HepG2 (cell line): Measurements from ENCODE around the gene KBTBD2. TPM values are rescaled to one million over a fixed set of nuclear protein-coding genes. Genes with fewer than 3 reads are reported as not detected.

ENCODE experiments used
- ARNT2 ChIP-seq: sonication (generic); formaldehyde crosslinking; IDR thresholded peaks from 2 replicates; pipeline ENCODE4 v1.8.0; 2022; ENCODE audit warnings: mild to moderate bottlenecking, low read depth, missing genetic modification reagents, moderate library complexity
- CCAR2 ChIP-seq: fragments of 200-400 bp; formaldehyde crosslinking; optimal IDR thresholded peaks from 2 replicates; pipeline ENCODE3; 2018; ENCODE audit warnings: low read depth, mild to moderate bottlenecking, low read length, moderate library complexity
- CREM ChIP-seq, 2 experiments: sonication (generic) in 1 of 2; formaldehyde crosslinking in 1 of 2; IDR thresholded peaks; 2 replicates each; pipeline versions ENCODE4 v1.4.0 to v1.6.1; 2016 to 2020; ENCODE audit warnings: antibody characterized with exemption in 1 of 2, mild to moderate bottlenecking in 1 of 2, missing genetic modification reagents in 1 of 2
- HIC2 ChIP-seq: sonication (generic); formaldehyde crosslinking; IDR thresholded peaks from 2 replicates; pipeline ENCODE4 v1.9.0; 2022; ENCODE audit warnings: low read depth, missing genetic modification reagents
- MAZ ChIP-seq, 2 experiments: sonication (generic) in 1 of 2; formaldehyde crosslinking in 1 of 2; IDR thresholded peaks; 2 replicates each; pipeline versions ENCODE4 v1.5.0 to v1.6.1; 2012 to 2020; ENCODE audit warnings: low read depth in 2 of 2, mild to moderate bottlenecking in 2 of 2, borderline replicate concordance in 1 of 2, improper control_type of control experiment in 1 of 2, low read length in 1 of 2, missing genetic modification reagents in 1 of 2, moderate library complexity in 1 of 2
- NR3C1 ChIP-seq: sonication (generic); formaldehyde crosslinking; IDR thresholded peaks from 2 replicates; pipeline ENCODE4 v1.4.0; 2020; ENCODE audit warnings: missing genetic modification reagents
- RFXANK ChIP-seq: IDR thresholded peaks from 2 replicates; pipeline ENCODE4 v1.6.1; 2016
- TARDBP ChIP-seq: sonication (generic); formaldehyde crosslinking; IDR thresholded peaks from 2 replicates; pipeline ENCODE4 v1.8.0; 2022; ENCODE audit warnings: mild to moderate bottlenecking, missing genetic modification reagents
- TCF7 ChIP-seq: sonication (generic); IDR thresholded peaks from 2 replicates; pipeline ENCODE4 v1.6.1; 2016; ENCODE audit warnings: antibody characterized with exemption, low read depth
- ZFY ChIP-seq: sonication (generic); formaldehyde crosslinking; IDR thresholded peaks from 2 replicates; pipeline ENCODE4 v1.4.0; 2020; ENCODE audit warnings: missing genetic modification reagents
- ZNF101 ChIP-seq: sonication (generic); formaldehyde crosslinking; IDR thresholded peaks from 2 replicates; pipeline ENCODE4 v1.4.0; 2020; ENCODE audit warnings: mild to moderate bottlenecking, low read depth, missing genetic modification reagents, borderline replicate concordance
- ZNF224 ChIP-seq: sonication (generic); formaldehyde crosslinking; IDR thresholded peaks from 2 replicates; pipeline ENCODE4 v1.5.0; 2020; ENCODE audit warnings: mild to moderate bottlenecking, missing genetic modification reagents
- ZNF350 ChIP-seq: sonication (generic); formaldehyde crosslinking; IDR thresholded peaks from 2 replicates; pipeline ENCODE4 v1.4.0; 2020; ENCODE audit warnings: mild to moderate bottlenecking, low read depth, missing genetic modification reagents, borderline replicate concordance
- ZNF468 ChIP-seq: sonication (generic); formaldehyde crosslinking; IDR thresholded peaks from 2 replicates; pipeline ENCODE4 v1.8.0; 2022; ENCODE audit warnings: mild to moderate bottlenecking, moderate library complexity, missing genetic modification reagents
- ZNF558 ChIP-seq: sonication (generic); formaldehyde crosslinking; IDR thresholded peaks from 2 replicates; pipeline ENCODE4 v1.9.0; 2022; ENCODE audit warnings: mild to moderate bottlenecking, missing genetic modification reagents, borderline replicate concordance
- polyA plus RNA-seq, 8 experiments: library from polyadenylated mRNA; depleted of rRNA in 3 of 8; stranded (reverse) in 7 of 8; unstranded in 1 of 8; fragments of >200 nt; fragmentation: Illumina TruSeq in 4 of 8; extraction: Trizol in 4 of 8; gene quantifications; 2 replicates each; pipeline versions ENCODE4 v1.2.1 to v1.2.3, GENCODE V29; 2011 to 2016; ENCODE audit warnings: low read depth in 4 of 8, missing spikeins in 1 of 8, mixed read lengths in 1 of 8; ENCODE audit not compliant: insufficient read depth in 1 of 8
- total RNA-seq, 5 experiments: library from RNA; depleted of rRNA; stranded (reverse); fragments of >200 nt; fragmentation: Illumina TruSeq; extraction: Trizol; gene quantifications; 2 replicates each; pipeline ENCODE4 v1.2.3, GENCODE V29; 2016; ENCODE audit warnings: low read depth in 1 of 5
- TF ChIP-seq, protein P1 (sequence below): sonication (generic); formaldehyde crosslinking; conservative IDR thresholded peaks from 2 replicates; pipeline ENCODE4 v1.8.0; 2022; ENCODE audit warnings: mild to moderate bottlenecking, moderate library complexity, missing genetic modification reagents
- TF ChIP-seq, protein P2 (sequence below): sonication (generic); formaldehyde crosslinking; IDR thresholded peaks from 2 replicates; pipeline ENCODE4 v1.5.1; 2020; ENCODE audit warnings: mild to moderate bottlenecking, missing genetic modification reagents
- TF ChIP-seq, protein P3 (sequence below), 2 experiments: sonication (generic) in 1 of 2; formaldehyde crosslinking in 1 of 2; IDR thresholded peaks; 2 replicates each; pipeline versions ENCODE4 v1.5.1 to v1.6.1; 2011 to 2020; ENCODE audit warnings: borderline replicate concordance in 1 of 2, low read depth in 1 of 2, low read length in 1 of 2, mild to moderate bottlenecking in 1 of 2, missing genetic modification reagents in 1 of 2, moderate library complexity in 1 of 2

Gene KBTBD2
- total and polyA plus RNA-seq, 2 of the 13 experiments (the other 11 are each of a cell fraction or from before 2014, with no cell fraction given), result 24.0 to 25.2 TPM

DNA sequence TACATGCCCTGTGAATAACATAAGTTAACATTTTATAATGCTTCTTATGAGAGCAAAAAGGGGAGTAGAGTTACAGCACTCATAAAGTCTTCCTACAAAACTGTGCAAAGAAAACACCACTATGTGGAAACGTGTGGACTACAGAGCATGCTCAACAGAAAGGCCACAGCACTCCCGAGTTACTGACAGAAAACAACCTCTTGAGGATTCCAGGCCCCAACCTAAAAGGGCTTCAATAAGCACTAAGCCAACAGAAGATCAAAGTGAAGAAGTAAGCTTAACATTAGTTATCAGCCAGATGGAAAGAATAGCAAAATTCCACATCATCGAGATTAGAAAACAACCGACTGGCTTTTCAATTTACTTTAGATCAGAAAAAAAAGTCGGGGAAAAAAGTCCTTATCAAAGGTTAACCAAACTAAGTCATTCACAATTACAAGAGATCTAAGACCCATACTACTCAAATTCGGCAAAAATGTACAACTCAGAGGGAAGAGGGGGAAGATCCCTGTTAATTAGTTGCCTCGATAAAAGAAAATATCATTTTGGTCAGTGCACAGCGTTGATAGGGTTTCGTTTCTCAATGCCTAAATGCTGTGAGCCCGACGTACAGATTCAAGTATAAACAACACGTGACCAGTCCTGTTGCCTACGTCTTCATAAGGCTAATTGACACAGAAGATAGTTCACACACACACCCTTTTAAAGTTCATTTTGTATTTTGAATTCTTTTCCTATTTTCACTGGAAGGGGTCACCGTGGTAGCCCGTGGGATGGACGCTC lies 1.4 kb downstream of the KBTBD2 start (continued):
- TF ChIP-seq, protein P1, sequence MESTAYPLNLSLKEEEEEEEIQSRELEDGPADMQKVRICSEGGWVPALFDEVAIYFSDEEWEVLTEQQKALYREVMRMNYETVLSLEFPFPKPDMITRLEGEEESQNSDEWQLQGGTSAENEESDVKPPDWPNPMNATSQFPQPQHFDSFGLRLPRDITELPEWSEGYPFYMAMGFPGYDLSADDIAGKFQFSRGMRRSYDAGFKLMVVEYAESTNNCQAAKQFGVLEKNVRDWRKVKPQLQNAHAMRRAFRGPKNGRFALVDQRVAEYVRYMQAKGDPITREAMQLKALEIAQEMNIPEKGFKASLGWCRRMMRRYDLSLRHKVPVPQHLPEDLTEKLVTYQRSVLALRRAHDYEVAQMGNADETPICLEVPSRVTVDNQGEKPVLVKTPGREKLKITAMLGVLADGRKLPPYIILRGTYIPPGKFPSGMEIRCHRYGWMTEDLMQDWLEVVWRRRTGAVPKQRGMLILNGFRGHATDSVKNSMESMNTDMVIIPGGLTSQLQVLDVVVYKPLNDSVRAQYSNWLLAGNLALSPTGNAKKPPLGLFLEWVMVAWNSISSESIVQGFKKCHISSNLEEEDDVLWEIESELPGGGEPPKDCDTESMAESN (CRISPR knock-in tag), result 0 out of 2 replicates have a peak, but pooled peaks have one; percentile 54
- TF ChIP-seq ZNF101 (CRISPR knock-in tag), result no peak
- no peak for TF ChIP-seq MAZ (IDR thresholded peaks at IDR 0.05; ENCODE audit: borderline replicate concordance, low read depth, low read length)
- no peak for TF ChIP-seq MAZ (CRISPR knock-in tag; IDR thresholded peaks at IDR 0.05; ENCODE audit: low read depth)
- TF ChIP-seq ZNF350 (CRISPR knock-in tag), result no peak
- TF ChIP-seq, protein P2, sequence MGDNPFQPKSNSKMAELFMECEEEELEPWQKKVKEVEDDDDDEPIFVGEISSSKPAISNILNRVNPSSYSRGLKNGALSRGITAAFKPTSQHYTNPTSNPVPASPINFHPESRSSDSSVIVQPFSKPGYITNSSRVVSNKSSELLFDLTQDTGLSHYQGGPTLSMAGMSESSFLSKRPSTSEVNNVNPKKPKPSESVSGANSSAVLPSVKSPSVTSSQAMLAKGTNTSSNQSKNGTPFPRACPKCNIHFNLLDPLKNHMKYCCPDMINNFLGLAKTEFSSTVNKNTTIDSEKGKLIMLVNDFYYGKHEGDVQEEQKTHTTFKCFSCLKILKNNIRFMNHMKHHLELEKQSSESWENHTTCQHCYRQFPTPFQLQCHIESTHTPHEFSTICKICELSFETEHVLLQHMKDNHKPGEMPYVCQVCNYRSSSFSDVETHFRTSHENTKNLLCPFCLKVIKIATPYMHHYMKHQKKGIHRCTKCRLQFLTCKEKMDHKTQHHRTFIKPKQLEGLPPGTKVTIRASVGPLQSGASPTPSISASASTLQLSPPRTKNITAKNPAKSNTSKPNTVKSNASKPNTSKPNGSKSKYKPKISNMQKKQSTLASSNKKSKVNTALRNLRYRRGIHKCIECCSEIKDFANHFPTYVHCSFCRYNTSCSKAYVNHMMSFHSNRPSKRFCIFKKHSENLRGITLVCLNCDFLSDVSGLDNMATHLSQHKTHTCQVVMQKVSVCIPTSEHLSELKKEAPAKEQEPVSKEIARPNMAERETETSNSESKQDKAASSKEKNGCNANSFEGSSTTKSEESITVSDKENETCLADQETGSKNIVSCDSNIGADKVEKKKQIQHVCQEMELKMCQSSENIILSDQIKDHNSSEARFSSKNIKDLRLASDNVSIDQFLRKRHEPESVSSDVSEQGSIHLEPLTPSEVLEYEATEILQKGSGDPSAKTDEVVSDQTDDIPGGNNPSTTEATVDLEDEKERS (CRISPR knock-in tag), result no peak
- no peak for TF ChIP-seq ZNF468 (CRISPR knock-in tag)
- TF ChIP-seq NR3C1 (CRISPR knock-in tag), result no peak
- TF ChIP-seq, protein P3, sequence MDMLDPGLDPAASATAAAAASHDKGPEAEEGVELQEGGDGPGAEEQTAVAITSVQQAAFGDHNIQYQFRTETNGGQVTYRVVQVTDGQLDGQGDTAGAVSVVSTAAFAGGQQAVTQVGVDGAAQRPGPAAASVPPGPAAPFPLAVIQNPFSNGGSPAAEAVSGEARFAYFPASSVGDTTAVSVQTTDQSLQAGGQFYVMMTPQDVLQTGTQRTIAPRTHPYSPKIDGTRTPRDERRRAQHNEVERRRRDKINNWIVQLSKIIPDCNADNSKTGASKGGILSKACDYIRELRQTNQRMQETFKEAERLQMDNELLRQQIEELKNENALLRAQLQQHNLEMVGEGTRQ (IDR thresholded peaks at IDR 0.05; ENCODE audit: low read depth, low read length), result peak; percentile 63
- TF ChIP-seq, protein P3 (CRISPR knock-in tag; IDR thresholded peaks at IDR 0.05; ENCODE audit: borderline replicate concordance), result peak; percentile 71; the same call in 1 of the 2 replicates
- TF ChIP-seq HIC2, result no peak
- TF ChIP-seq ARNT2 (CRISPR knock-in tag), result 0 out of 2 replicates have a peak, but pooled peaks have one; percentile 43
- no peak for TF ChIP-seq CCAR2
- TF ChIP-seq TCF7, result peak; percentile 9; the same call in 1 of the 2 replicates
- TF ChIP-seq ZNF558, result no peak
- TF ChIP-seq CREM (IDR thresholded peaks at IDR 0.05), result peak; percentile 21; the same call in 1 of the 2 replicates
- TF ChIP-seq CREM (CRISPR knock-in tag; IDR thresholded peaks at IDR 0.05), result no peak
- TF ChIP-seq ZFY, result peak; percentile 37
- no peak for TF ChIP-seq ZNF224
- peak; percentile 40; the same call in 1 of the 2 replicates for TF ChIP-seq TARDBP (CRISPR knock-in tag)
- TF ChIP-seq RFXANK (CRISPR knock-in tag), result no peak
